ENCODE data around the gene DDOST.

GRCh38 chr1:20618550-20618949 lies 42.6 kb downstream of the DDOST start:
- TF ChIP-seq CTCF (IDR thresholded peaks at IDR 0.05; ENCODE audit: borderline replicate concordance, extremely low read depth, low read length, poor library complexity, severe bottlenecking) (no peak), EZH2 (IDR thresholded peaks at IDR 0.05; ENCODE audit: borderline replicate concordance, low read depth, low read length, severe bottlenecking) (no peak)
